NCI-H526 (cell line): ENCODE measurements around the gene FAM131C.
A peak's percentile ranks its signal among the peaks of the same experiment; 100 is the strongest.
"Not testable (repeated sequence)": the region's sequence is repeated elsewhere in the genome, so short reads cannot be mapped to it uniquely, and the experiment has no call there.

ENCODE experiments used
- DNase-seq, 2 experiments: peaks; one replicate each; lab custom pipeline; 2025; lab: John Stamatoyannopoulos, UW

The FAM131C gene

GRCh38 chr1:16033103-16033632, 40.3 kb downstream of the FAM131C start:
- DNase-seq: not testable (repeated sequence)

- peak; percentile 61 to 93 for DNase-seq
These were observed 40.9 kb downstream of the FAM131C start for GRCh38 chr1:16032388-16033102.

GRCh38 chr1:16031551-16031950, 41.9 kb downstream of the FAM131C start:
- DNase-seq: no peak

- DNase-seq: no peak
These were observed 44.2 kb downstream of the FAM131C start for GRCh38 chr1:16029288-16029687.

GRCh38 chr1:16029003-16029268, 44.5 kb downstream of the FAM131C start:
- not testable (repeated sequence) for DNase-seq

GRCh38 chr1:16028237-16029002, 45.0 kb downstream of the FAM131C start:
- no peak for DNase-seq

GRCh38 chr1:16026723-16027484, 46.5 kb downstream of the FAM131C start:
- peak in 1 of 2 experiments; percentile 60 for DNase-seq

- DNase-seq: not testable (repeated sequence)
These were observed 47.1 kb downstream of the FAM131C start for GRCh38 chr1:16026302-16026701.

- DNase-seq: no peak
These were observed 50.3 kb downstream of the FAM131C start for GRCh38 chr1:16023050-16023653.

GRCh38 chr1:16022393-16022792, 51.1 kb downstream of the FAM131C start:
- DNase-seq: no peak

- DNase-seq: peak; percentile 33 to 76
These were observed 51.8 kb downstream of the FAM131C start, which contains the start of gene CLCNKA for GRCh38 chr1:16021681-16022080. CLCNKA (plus strand) TSS chr1:16022036; CDS start chr1:16022620, 584 bp downstream.

- not testable (repeated sequence) for DNase-seq
These were observed 52.6 kb downstream of the FAM131C start for GRCh38 chr1:16020878-16021277.

- DNase-seq: no peak
These were observed 53.1 kb downstream of the FAM131C start for GRCh38 chr1:16020325-16020724.

- DNase-seq: no peak
These were observed 53.7 kb downstream of the FAM131C start for GRCh38 chr1:16019644-16020277.

- no peak for DNase-seq
These were observed 54.5 kb downstream of the FAM131C start for GRCh38 chr1:16018749-16019643.

- no peak for DNase-seq
These were observed 55.1 kb downstream of the FAM131C start for GRCh38 chr1:16018308-16018707.

GRCh38 chr1:16017461-16018303, 55.8 kb downstream of the FAM131C start, which contains the start of gene HSPB7:
HSPB7 (minus strand) TSS chr1:16018043; CDS start chr1:16017963, 80 bp downstream.
- peak in 1 of 2 experiments; percentile 23 for DNase-seq

GRCh38 chr1:16017076-16017460, 56.4 kb downstream of the FAM131C start:
- DNase-seq: no peak
